ENCODE measurements around the gene UNG.

The UNG gene

GRCh38 chr12:109127533-109128242, 30.3 kb downstream of the UNG start:
- ChIA-PET POLR2A (no interaction called here), CTCF (interaction anchor here (2.3 kb wide), 1 partner anchor 15 kb away, joined by 11 read pairs; no protein-coding TSS in a partner anchor)
- H3K4me3 ChIP-seq (ENCODE audit: low read depth, low read length): no peak overlapping the region
- no peak for DNase-seq (ENCODE audit: low read depth, low spot score)
- no peak for TF ChIP-seq CTCF (IDR thresholded peaks at IDR 0.05; ENCODE audit: insufficient read depth, low read length, missing control alignments)

GRCh38 chr12:109130297-109131153, 33.1 kb downstream of the UNG start:
- CTCF ChIA-PET: interaction anchor here (1.1 to 1.8 kb wide), 2 partner anchors 19 to 263 kb away, joined by 4 to 6 read pairs; no protein-coding TSS in a partner anchor
- no peak overlapping the region for H3K4me3 ChIP-seq (ENCODE audit: low read depth, low read length)
- POLR2A ChIA-PET: no interaction called here
- no peak for DNase-seq (ENCODE audit: low read depth, low spot score)
- TF ChIP-seq CTCF (IDR thresholded peaks at IDR 0.05; ENCODE audit: insufficient read depth, low read length, missing control alignments): no peak

- CTCF ChIA-PET: interaction anchor here (0.8 to 1.8 kb wide), 4 partner anchors 9 to 262 kb away, joined by 3 to 6 read pairs (median 4); no protein-coding TSS in a partner anchor
- no peak for DNase-seq (ENCODE audit: low read depth, low spot score)
- POLR2A ChIA-PET: interaction anchor here (0.5 kb wide), 1 partner anchor 248 kb away, joined by 3 read pairs; no protein-coding TSS in a partner anchor
- no peak for TF ChIP-seq CTCF (IDR thresholded peaks at IDR 0.05; ENCODE audit: insufficient read depth, low read length, missing control alignments)
- H3K4me3 ChIP-seq (ENCODE audit: low read depth, low read length): no peak overlapping the region
Measured at GRCh38 chr12:109131154-109132050, 34.0 kb downstream of the UNG start.

- peak; percentile 57 for TF ChIP-seq CTCF (IDR thresholded peaks at IDR 0.05; ENCODE audit: insufficient read depth, low read length, missing control alignments)
- ChIA-PET CTCF (interaction anchor here (0.6 to 1.9 kb wide), 6 partner anchors 9 to 259 kb away, joined by 3 to 8 read pairs (median 5); no protein-coding TSS in a partner anchor), POLR2A (no interaction called here)
- no peak overlapping the region for H3K4me3 ChIP-seq (ENCODE audit: low read depth, low read length)
- DNase-seq (ENCODE audit: low read depth, low spot score): no peak
Measured at GRCh38 chr12:109134186-109134917, 37.0 kb downstream of the UNG start.

- H3K4me3 ChIP-seq (ENCODE audit: low read depth, low read length): no peak overlapping the region
- CTCF ChIA-PET: no interaction called here
- POLR2A ChIA-PET: no interaction called here
- no peak for TF ChIP-seq CTCF (IDR thresholded peaks at IDR 0.05; ENCODE audit: insufficient read depth, low read length, missing control alignments)
- no peak for DNase-seq (ENCODE audit: low read depth, low spot score)
Measured at GRCh38 chr12:109137055-109137454, 39.7 kb downstream of the UNG start.
